Stimulated activated CD8-positive, alpha-beta memory T cell treated with anti-CD3 and anti-CD28 coated beads, Interleukin-7, amount 100 ng/mL, for 24 hours (primary cell): ENCODE data around the gene EFNA5.
"Not testable (repeated sequence)": the region's sequence is repeated elsewhere in the genome, so short reads cannot be mapped to it uniquely, and the experiment has no call there.

Source experiments
- DNase-seq: peaks from one replicate; pipeline ENCODE4 v3.0.0-alpha.2; 2020; ENCODE audit warnings: low read depth

The EFNA5 gene

DNA sequence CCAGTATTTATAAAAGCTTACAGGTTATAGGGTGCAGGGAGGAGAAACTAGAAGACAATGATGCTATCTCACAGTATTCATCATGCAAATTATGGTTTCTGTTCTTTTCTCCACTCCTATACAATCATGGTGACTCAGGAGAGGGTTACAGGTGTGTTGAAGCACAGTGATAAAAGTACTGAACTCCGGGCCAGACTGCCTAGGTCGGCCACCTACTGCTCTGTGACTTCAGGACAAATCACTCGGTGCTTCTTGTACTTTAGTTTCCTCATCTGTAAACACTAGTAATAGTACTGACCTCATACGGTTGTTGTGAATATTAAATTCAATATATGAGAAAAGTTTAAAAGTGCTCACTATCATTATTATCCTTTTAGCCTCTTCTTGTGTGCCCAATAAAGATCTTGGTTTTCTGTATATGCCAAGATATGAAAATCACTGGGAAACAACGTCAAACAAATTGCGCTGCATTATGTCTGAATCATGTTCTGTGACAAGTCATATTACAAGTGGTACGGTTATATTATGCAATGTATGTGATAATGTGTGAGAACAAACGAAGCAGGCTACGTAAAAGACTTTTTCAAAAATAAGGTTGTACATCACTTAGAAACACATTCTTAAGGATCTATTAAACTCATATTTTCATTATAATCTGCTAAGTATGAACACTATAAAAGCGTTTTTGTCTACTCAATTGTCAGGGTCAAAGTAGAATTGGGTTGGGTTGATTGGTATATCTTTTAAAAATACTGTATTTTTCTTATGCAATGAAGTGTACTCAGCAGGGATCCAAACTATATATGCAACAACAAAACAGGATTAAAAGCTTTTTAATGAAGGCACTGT is 153.3 kb downstream of the EFNA5 start:
- no peak for DNase-seq

DNA sequence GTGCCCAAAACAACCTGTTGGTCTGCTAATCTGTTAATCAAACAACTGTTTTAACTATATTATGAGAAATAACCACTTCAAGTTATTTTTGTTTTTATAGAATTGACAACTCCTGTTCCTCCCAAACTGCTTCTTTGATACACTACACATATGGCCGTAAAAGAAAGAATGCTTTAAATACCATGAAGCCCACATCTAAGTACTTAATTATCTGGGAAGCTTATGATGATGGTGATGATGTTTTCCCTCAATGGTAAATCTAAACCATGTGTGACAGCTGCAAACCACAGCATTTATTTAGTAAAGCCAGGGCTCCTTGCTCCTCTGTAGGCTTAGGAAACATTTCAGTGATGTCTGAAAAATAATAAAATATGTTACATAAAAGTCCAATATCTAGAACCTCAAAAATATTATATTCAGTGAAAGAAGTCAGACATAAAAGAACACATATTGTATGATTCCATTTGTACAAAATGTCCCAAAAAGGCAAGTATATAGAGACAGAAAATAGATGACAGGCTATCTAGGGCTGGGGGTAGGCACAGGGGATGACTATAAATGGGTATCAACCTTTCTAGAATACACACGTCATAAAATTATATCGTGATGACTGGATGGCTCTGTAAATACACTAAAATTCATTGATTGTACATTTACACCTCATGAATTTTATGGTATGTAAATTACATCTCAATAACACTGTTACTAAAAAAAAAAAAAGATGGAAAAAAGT is 154.1 kb downstream of the EFNA5 start:
- DNase-seq, result no peak

DNA sequence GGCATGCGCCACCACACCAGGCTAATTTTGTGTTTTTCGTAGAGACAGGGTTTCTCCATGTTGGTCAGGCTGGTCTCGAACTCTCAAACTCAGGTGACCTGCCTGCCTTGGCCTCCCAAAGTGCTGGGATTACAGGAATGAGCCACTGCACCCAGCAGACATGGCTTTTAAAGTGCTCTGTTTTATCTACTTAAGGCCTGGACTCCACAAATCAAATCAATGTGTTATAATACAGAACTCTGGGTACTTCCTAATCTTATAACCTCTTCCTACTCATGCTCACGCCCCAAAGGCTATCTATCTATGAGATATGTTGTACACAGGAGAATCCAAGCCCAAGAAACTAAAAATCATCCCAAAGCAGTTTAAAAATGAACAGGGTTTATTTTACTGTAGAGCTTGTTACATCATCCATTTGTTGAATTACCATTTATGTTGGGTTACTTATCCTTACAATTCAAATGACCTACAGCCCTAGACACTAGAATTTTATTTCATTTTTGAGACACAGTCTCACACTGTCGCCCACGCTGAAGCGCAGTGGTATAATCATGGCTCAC is 155.1 kb downstream of the EFNA5 start:
- DNase-seq, result no peak

DNA sequence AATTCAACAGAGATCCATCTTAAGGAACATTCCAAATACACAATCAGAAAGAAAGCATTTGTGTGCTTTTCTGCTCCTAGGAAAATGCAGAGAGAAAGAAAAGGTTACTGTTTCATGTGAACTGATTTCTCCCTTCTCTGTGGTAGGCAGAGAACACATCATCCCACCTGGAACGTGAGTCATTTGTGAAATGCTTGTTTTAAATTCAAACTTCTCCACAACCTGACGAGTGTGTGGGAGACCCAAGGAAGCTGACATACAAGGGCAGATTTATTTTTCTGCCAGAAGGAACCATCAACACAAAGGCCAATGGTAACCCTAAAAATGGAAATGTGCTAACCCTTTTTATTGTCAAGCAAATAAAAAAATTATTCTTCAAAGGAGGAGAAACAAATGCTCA is 156.4 kb downstream of the EFNA5 start:
- no peak for DNase-seq

DNA sequence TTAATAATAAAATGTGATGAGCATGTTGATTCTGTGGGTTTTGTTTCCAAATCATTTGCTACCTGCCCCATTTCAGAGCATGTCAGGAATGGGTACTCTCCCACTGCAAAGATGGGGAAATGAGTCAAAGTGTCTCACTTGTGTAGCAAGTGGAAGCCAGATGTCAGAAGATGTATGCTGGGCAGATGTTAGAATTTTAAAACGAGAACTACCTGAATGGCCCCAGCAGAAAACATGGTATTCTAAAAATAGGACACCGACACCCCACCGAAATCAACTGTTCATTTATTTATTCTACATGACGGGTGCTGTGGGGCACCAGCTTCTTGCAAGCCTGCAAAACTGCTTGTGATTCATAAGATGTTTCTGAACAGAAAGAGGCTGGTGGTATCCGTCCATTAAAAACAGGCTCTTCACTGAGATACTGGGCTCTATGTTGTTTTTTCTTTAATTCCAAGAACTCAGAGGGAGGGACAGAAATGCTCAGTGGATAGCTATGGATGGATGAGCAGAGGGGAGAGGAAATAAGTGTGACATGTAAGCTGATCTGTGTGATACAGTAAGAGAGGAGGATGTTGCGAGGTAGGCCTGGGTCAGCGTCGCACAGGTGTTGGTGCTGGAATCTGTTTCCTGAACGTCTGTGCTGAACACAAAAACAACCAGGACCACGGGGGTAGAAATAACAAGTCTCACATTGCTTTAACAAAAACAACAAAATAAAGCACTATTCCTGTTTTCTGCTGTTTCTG is 157.2 kb downstream of the EFNA5 start:
- DNase-seq, result no peak

DNA sequence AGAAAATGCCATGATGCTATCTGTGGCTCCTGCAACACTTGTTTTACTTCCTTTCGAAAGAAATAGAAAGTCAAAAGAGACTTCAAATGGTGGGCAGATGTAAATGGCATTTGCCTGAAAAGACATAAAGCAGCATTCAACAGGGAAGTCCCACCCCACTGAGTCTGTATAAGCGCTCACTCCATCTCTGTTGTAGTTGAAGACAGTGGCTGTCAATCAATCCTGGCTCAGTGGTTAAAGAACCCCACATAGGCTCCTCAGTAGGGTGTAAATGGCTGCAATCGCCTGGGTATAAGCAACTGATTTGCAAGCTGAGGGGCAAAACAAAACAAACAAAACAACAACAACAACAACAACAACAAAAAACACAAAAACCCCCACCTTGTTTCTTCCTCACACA is 158.7 kb downstream of the EFNA5 start:
- DNase-seq, result no peak

DNA sequence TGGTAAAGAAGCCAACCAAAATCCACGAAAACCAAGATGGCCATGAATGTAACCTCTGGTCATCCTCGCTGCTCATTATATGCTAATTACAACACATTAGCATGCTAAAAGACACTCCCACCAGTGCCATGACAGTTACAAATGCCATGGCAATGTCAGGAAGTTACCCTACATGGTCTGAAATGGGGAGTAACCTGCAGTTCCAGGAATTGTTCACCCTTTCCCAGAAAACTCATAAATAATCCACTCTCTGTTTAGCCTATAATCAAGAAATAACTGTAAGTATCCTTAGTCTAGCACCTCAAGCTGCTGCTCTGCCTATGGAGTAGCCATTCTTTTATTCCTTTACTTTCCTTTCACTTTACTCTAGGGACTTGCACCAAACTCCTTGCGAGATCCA is 160.6 kb downstream of the EFNA5 start:
- DNase-seq, result no peak

DNA sequence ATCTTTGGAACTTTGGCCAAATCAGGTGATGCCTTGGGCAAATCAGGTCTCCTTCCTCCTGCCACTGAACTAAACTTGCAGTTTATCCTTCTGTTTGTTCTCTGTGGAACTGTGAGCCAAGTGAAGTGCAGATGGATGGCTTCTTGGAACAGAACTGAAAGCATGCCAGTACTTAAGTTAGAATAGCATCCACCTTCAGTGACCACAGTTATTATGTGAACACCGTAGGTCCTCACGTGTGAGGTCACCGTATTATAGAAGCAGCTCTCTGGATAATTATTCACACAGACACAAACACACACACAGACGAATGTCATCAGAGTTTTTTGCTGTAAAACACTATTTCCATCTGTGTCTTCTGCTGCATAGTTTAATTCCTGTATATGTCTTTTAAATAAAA is 162.6 kb downstream of the EFNA5 start:
- no peak for DNase-seq

DNA sequence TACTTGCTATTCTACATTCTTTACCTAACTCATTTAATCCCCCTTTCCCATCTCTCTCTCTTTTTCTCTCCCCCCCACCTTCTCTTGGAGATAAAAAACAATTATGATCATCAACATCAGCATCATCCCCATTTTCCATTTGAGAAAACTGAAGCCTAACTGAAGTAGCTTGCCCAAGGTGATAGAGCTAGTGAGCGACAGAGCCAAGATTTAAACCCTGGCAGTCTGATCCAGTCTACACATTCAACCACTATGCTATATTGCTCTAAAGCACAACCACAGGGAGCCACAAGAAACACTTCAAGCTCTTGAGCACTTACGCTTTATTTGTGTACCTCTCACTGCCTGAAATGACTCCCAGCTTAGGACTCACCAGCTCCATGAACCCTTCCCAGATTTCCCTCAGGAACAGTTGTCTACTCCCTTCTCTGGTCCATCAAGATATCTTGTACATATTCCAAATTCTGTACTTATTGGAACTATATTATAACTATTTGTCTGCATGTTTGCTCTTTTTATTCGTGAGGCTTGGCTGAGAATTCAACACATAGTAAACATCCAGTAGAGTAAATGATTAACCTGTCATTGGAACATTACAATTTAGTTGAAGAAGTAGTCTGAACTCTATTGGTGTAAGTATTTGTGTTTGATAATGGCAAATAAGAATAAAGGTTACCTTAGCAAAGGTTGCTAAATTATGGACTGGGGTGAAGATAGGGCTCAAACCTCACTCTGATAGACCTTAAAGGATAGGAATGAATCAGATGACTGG is 164.8 kb downstream of the EFNA5 start:
- no peak for DNase-seq

DNA sequence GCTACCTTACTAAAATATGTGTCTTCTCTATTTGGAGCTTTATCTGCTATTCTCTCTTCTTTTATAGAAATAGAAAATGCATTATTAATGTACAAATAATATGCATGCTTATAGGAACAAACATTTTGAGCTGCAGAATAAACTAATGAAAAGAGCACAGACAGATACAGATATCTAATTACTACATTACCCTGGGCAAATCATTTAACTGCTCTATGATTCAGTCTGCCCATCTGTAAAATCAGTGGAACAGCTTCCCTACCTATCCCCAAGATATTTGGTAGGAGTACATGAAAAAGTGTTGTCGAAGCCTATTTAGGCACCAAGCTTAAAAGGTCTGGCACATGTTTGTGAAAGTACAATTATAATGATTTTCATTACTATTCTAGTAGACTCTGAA is 166.3 kb downstream of the EFNA5 start:
- no peak for DNase-seq

DNA sequence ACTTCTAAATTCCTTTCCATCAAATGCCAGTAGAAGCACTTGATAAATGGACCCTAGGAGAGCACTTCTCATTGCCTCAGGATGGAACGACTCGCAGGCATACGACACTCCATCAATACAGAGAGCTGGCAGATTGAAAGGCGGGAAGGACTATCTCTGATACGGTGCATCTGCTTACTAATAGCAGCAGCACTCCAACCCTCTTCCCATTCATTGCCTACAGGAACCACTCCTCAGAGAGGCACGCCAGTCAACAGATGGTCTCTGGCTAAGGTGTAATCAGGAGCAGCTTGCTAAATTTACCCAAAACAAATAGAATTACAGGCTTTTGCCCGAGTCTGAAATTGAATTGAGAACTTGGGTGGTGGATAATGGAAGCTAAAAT is 168.1 kb downstream of the EFNA5 start:
- DNase-seq, result no peak

DNA sequence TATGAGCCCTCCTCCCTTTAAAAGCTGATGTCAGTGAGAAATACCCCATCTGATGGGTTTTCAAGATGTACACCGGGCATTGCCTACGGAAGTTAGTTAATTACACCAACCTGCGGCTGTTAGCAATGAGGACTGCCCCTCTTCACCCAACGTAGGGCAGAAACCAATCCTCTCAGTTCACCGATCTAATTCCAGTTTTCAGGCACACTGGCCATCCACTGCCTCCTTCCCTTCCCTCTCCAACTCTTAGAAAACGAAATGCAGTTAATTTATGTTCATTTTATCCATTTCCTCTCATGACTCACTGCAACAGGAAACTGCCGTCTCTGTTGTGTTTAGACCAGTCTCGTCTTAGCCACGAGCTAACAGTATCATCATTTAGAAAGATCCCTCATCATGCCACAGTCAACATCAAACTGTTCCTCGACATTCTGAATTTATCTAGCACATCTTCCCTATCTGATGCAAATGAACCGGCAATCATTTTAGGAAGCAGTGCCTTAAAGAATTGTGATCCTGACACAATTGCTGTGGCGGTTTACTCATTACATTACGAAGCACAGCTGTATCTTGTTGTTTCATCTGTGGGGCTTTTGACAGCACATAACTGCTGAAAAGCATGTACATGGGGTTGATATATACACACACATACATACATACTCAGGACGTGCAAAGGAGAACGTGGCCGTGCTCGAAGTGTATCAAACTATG is 168.6 kb downstream of the EFNA5 start:
- no peak for DNase-seq

DNA sequence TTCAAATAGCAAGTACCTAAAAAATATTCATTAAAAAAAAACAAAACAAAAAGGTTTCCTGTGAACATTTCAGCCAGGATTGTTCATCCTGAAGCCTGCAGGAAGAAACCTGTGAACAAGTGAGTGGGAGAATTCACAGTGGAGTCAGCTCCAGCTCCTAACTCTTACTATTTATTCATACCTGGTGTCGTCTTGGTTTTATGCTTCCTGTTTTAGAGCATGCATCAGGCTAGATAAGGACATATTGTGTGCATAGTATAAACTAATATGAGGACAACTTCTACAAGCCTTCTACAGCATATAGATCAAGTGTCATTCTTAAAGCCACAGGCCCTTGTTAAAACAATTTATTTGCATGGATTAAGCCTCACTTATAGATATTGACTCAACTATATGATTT is 169.9 kb downstream of the EFNA5 start:
- no peak for DNase-seq

DNA sequence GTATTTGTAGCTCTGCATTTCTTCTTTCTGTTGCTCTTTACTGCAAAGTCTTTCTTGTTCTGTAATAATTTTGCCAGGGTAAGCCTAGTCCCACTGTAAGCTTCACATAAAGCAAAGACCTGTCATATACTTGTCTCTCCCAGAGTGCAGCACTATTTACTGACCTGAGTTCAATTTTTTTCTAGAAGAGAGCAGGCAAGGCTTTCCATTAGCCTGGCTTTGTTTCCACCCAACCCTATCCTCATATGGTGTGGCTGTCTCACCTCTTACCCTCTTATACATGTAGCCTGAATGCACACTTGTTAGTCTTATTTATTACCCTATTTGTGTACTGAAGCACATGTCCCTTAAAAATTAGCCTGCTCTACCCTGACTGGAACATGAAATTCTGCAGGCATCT is 170.4 kb downstream of the EFNA5 start:
- no peak for DNase-seq

DNA sequence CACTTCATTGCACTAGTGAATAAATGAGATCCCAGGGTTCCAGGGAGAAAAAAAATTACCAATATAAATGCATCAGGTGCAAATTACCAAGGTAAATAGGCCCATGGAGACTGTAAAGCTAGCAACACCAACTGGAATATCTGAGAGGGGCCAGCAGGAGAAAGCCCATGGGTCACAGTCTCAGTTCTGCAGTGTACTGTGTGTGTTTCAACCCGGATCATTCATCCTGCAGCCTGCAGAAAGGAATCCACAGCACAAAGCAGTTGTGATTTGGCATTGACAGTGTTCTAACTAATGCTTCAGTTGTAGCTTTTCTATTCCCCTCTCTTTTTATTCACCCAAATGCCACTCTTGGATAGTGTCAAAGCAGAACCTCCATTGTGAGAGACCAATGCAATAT is 171.0 kb downstream of the EFNA5 start:
- no peak for DNase-seq

DNA sequence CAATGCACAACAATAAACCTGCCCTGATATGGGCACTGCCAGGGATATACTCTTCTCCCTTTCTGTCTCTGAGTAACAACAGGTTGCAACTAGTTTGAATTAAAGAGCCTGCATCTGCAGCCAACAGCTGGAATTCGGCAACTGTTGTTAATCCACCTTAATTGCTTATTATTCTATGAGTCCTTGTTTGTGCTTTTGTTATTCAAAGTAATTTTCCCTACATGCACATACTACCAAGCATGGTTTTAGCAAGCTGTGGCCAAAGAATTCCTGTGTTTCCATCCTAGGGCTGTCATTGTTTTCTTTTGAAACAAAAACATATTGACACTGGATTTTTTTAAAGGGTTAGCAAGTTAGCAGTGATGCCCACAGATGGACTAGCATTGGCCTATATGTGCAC is 171.5 kb downstream of the EFNA5 start:
- no peak for DNase-seq

DNA sequence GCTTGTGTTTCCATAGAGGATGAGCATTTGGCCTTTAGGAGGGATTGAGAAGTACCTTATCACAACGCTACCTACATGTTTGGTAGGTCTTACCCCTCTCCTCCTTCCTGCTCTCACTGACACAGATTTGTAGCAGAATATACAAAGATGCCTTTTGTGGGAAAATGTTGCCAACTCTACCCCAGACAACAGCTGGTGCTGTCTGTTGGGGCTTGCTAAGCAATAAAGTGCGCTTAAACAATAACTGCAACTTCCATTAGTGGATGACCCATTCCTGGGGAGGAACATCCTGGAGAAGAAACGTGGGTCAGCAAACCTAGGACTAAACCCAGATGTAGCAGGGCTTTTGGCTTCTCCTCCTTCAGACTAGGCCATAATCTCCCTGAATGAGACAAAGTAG is 174.3 kb downstream of the EFNA5 start:
- DNase-seq, result no peak

DNA sequence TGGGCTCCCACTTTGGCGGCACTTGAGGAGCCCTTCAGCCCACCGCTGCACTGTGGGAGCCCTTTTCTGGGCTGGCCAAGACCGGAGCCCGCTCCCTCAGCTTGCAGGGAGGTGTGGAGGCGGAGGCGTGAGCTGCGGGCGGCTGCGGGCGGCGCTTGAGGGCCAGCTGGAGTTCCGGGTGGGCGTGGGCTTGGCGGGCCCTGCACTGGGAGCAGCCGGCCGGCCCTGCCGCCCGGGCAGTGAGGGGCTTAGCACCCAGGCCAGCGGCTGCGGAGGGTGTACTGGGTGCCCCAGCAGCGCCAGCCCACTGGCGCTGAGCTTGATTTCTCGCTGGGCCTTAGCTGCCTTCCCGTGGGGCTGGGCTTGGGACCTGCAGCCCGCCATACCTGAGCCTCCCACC is 176.6 kb downstream of the EFNA5 start:
- not testable (repeated sequence) for DNase-seq

DNA sequence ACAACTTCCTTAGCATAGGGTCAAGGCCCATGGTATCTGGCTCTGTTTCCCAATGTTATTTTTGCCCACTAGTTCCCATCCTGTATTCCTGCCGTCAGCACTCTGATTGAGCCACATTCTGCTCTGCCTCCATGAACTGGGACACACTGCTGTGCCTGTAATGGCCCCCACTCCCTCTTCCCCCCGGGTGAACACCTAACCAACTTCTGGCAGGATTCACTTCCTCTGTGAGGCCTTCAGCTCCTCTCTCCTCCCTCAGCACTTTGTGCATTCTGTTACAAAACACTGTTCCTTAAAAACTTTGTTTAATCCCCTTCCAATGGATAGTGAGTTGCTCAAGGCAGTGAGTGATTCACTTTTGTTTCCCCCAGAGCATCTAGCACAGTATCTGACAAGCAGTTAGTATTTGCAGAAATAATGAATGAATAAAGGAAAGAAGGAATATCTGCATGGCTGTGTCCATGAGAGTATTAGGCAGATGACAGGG is 183.6 kb downstream of the EFNA5 start:
- DNase-seq, result no peak

DNA sequence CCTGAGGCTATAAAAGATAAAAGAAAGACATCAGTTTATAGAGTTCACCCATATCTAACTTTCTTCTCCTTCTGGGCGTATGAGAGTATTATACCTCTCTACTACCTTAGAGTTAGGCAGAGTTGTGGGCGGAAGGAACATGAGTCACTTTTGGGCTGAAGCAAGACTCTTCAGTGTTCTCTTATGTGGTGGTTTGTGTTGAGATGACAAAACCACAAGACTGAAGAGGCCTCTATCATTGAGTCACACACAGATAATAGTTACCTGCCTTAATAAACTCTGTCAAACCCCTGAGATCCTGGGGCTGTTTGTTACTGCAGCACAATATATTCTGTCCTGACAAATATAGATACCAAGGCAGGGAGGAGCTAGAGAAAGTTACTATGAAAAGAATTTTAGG is 184.2 kb downstream of the EFNA5 start:
- DNase-seq, result no peak

DNA sequence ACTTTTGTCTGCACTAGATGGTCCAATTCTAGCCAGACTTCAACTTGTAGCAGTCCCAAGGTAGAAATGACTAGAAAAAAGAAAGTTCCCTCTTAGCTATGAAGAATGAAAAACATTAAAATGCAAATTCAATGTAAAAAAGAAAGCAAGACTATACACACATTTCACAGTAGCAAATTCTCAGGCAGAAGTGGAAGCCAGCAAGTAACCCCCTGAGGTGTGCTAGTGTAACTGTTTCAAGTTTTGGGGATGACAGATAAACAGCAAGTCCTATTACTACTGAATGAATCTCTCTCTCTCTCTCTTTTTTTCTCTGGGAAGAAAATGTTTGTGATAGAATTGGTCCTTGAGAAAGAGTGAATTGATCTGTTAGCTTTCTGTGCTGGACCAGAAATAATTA is 185.6 kb downstream of the EFNA5 start:
- no peak for DNase-seq
